PC-3 (cell line): ENCODE results near the gene TAS2R50. TPM values are rescaled to one million over a fixed set of nuclear protein-coding genes. Genes with fewer than 3 reads are reported as not detected.

Source experiments
- ATAC-seq: fragments of 200-7000 bp; cut with Tn5 transposase; 2 replicates; pipeline ENCODE4 v1.9.1; 2020; ENCODE audit warnings: mild to moderate bottlenecking, moderate library complexity
- BruUV-seq: library from RNA; stranded (reverse); fragments of 400-500 nt; replicated peaks from 2 replicates; lab custom pipeline; 2021; lab: Mats Ljungman, UMichigan
- CTCF ChIA-PET: fragments of 300-600 bp; sonication (Branson Sonifier 250); formaldehyde crosslinking; loops from one replicate; lab custom pipeline; 2022; ENCODE audit warnings: antibody characterized with exemption; lab: Charles Lee
- POLR2A ChIA-PET: fragments of 300-600 bp; sonication (Branson Sonifier 250); formaldehyde crosslinking; loops from one replicate; lab custom pipeline; 2022; ENCODE audit warnings: antibody characterized with exemption; ENCODE audit not compliant: unreplicated experiment; lab: Charles Lee
- DNase-seq: peaks from one replicate; pipeline ENCODE4 v3.0.0-alpha.2; 2015
- H2AFZ ChIP-seq: fragments of 300-600 bp; sonication (generic); 2 replicates; pipeline ENCODE4 v1.6.0; 2016; ENCODE audit warnings: antibody characterized with exemption, low read length
- H3F3A ChIP-seq: fragments of 300-600 bp; sonication (generic); one replicate; pipeline ENCODE4 v1.6.0; 2017; ENCODE audit warnings: antibody characterized with exemption, low read length, control low read depth, mild to moderate bottlenecking; ENCODE audit not compliant: unreplicated experiment
- H3K27ac ChIP-seq: fragments of 300-600 bp; sonication (generic); 2 replicates; pipeline ENCODE4 v1.5.1; 2016; ENCODE audit warnings: mild to moderate bottlenecking, low read length
- H3K27me3 ChIP-seq: fragments of 300-600 bp; sonication (generic); 2 replicates; pipeline ENCODE4 v1.6.1; 2016; ENCODE audit warnings: low read length, mixed read lengths
- H3K36me3 ChIP-seq: fragments of 300-600 bp; sonication (generic); 2 replicates; pipeline ENCODE4 v1.6.1; 2016; ENCODE audit warnings: low read depth, mixed run types, low read length, mixed read lengths
- H3K4me1 ChIP-seq: fragments of 300-600 bp; sonication (generic); 2 replicates; pipeline ENCODE4 v1.5.1; 2016; ENCODE audit warnings: low read length; ENCODE audit not compliant: insufficient read depth
- H3K4me2 ChIP-seq: fragments of 300-600 bp; sonication (generic); 2 replicates; pipeline ENCODE4 v1.6.0; 2016; ENCODE audit warnings: low read length
- H3K4me3 ChIP-seq: fragments of 300-600 bp; sonication (generic); 2 replicates; pipeline ENCODE4 v1.5.1; 2016; ENCODE audit warnings: mild to moderate bottlenecking, low read length, mixed read lengths
- H3K79me2 ChIP-seq: fragments of 300-600 bp; sonication (generic); 2 replicates; pipeline ENCODE4 v1.6.1; 2017; ENCODE audit warnings: low read length, mixed read lengths
- H3K9ac ChIP-seq: fragments of 300-600 bp; sonication (generic); 2 replicates; pipeline ENCODE4 v1.6.0; 2016; ENCODE audit warnings: mild to moderate bottlenecking, low read length
- H3K9me2 ChIP-seq: fragments of 300-600 bp; sonication (generic); replicated peaks from 2 replicates; pipeline ENCODE4 v1.6.1; 2016; ENCODE audit warnings: mixed run types, low read length, mixed read lengths
- H3K9me3 ChIP-seq: fragments of 300-600 bp; sonication (generic); 2 replicates; pipeline ENCODE4 v1.6.1; 2016; ENCODE audit warnings: low read length, mixed read lengths
- H4K20me1 ChIP-seq: fragments of 300-600 bp; sonication (generic); 2 replicates; pipeline ENCODE4 v1.6.1; 2016; ENCODE audit warnings: low read length, mixed read lengths
- EZH2 ChIP-seq: fragments of 300-600 bp; sonication (generic); IDR thresholded peaks from one replicate; pipeline ENCODE4 v1.6.1; 2017; ENCODE audit warnings: antibody characterized with exemption, mild to moderate bottlenecking, low read length; ENCODE audit not compliant: unreplicated experiment
- EZH2phosphoT487 ChIP-seq: fragments of 300-600 bp; sonication (generic); IDR thresholded peaks from 2 replicates; pipeline ENCODE4 v1.6.1; 2018; ENCODE audit warnings: mild to moderate bottlenecking, antibody characterized with exemption, low read length, borderline replicate concordance
- intact Hi-C: fragments of 100-400 bp; cut with micrococcal nuclease; formaldehyde crosslinking; loops from 2 replicates; pipeline ENCODE4 v1.9.0; 2023
- total RNA-seq: library from RNA; depleted of rRNA; stranded (reverse); fragments of >200 nt; gene quantifications from 2 replicates; pipeline ENCODE4 v1.2.3, GENCODE V29; 2014
- TF ChIP-seq, protein P1 (sequence below): fragments of 300-600 bp; sonication (generic); conservative IDR thresholded peaks from 2 replicates; pipeline ENCODE4 v1.5.1; 2017; ENCODE audit warnings: antibody characterized with exemption, low read depth, mild to moderate bottlenecking, low read length

Gene TAS2R50
- total RNA-seq, 1 experiment from 2014 or later, result 0.29 TPM

GRCh38 chr12:10943167-10943566 is 43.5 kb downstream of the TAS2R50 start:
- Histone ChIP-seq H3K27ac (no peak overlapping the region), H2AFZ (no peak overlapping the region), H4K20me1 (no peaks in the 10 kb centered on the region), H3K4me2 (no peak overlapping the region), H3K9ac (no peak overlapping the region), H3K36me3 (no peaks in the 10 kb centered on the region), H3K4me3 (no peak overlapping the region), H3K79me2 (no peaks in the 10 kb centered on the region), H3K4me1 (peaks cover 11% of the 10 kb centered on the region), H3K9me2 (no peaks in the 10 kb centered on the region), H3K27me3 (no peaks in the 10 kb centered on the region), H3K9me3 (no peaks in the 10 kb centered on the region; the same call in 1 of the 2 replicates), H3F3A (no peaks in the 10 kb centered on the region)
- ChIA-PET CTCF (no interaction called here), POLR2A (no interaction called here)
- BruUV-seq, result no TSS peak
- DNase-seq (no peak), ATAC-seq (no peak)
- TF ChIP-seq EZH2 (no peak), EZH2phosphoT487 (no peak)
- TF ChIP-seq, protein P1, sequence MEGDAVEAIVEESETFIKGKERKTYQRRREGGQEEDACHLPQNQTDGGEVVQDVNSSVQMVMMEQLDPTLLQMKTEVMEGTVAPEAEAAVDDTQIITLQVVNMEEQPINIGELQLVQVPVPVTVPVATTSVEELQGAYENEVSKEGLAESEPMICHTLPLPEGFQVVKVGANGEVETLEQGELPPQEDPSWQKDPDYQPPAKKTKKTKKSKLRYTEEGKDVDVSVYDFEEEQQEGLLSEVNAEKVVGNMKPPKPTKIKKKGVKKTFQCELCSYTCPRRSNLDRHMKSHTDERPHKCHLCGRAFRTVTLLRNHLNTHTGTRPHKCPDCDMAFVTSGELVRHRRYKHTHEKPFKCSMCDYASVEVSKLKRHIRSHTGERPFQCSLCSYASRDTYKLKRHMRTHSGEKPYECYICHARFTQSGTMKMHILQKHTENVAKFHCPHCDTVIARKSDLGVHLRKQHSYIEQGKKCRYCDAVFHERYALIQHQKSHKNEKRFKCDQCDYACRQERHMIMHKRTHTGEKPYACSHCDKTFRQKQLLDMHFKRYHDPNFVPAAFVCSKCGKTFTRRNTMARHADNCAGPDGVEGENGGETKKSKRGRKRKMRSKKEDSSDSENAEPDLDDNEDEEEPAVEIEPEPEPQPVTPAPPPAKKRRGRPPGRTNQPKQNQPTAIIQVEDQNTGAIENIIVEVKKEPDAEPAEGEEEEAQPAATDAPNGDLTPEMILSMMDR, result no peak
- intact Hi-C loops, result no loop called here

DNA sequence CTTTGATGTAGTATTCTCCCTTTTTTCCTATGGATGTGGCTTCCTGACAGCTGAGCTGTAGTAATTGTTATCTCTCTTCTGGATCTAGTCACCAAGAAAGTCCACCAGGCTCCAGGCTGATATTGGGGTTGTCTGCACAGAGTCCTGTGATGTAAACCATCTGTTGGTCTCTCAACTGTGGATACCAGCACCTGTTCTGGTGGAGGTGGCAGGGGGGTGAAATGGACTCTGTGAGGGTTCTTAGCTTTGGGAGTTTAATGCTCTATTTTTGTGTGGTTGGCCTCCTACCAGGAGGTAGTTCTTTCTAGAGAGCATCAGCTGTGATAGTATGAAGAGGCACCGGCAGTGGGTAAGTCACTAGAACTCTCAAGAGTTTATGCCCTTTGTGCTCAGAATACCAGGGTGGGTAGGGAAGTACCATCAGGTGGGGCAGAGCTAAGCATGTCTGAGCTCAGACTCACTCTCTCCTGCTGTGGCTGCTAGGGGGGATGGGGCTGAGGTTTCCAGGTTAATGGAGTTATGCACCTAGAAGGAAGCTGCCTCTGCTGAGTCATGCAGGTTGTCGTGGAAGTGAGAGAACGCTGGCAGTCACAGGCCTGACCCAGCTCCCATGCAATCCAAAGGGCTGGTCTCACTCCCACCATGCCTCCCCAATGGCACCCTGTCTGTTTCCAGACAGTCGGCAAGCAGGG is 44.6 kb downstream of the TAS2R50 start:
- intact Hi-C loops, result no loop called here
- DNase-seq (peak; percentile 77), ATAC-seq (peak; percentile 87)
- Histone ChIP-seq H3K4me1 (peaks cover 11% of the 10 kb centered on the region), H3K4me3 (no peak overlapping the region), H3F3A (no peaks in the 10 kb centered on the region), H3K79me2 (no peaks in the 10 kb centered on the region), H3K36me3 (no peaks in the 10 kb centered on the region), H3K9me2 (no peaks in the 10 kb centered on the region), H2AFZ (peak overlapping the region; percentile 65), H3K9me3 (no peaks in the 10 kb centered on the region; the same call in 1 of the 2 replicates), H3K9ac (peak overlapping the region; percentile 5; the same call in 1 of the 2 replicates), H3K27me3 (no peaks in the 10 kb centered on the region), H4K20me1 (no peaks in the 10 kb centered on the region), H3K27ac (peak overlapping the region; percentile 59), H3K4me2 (peak overlapping the region; percentile 6; the same call in 1 of the 2 replicates)
- BruUV-seq, result no TSS peak
- TF ChIP-seq EZH2, result no peak
- TF ChIP-seq, protein P1, result no peak
- no peak for TF ChIP-seq EZH2phosphoT487
- ChIA-PET CTCF (no interaction called here), POLR2A (no interaction called here)

GRCh38 chr12:10941369-10941768 is 45.3 kb downstream of the TAS2R50 start:
- no peaks in the 10 kb centered on the region for H3K36me3 ChIP-seq
- no peaks in the 10 kb centered on the region for H4K20me1 ChIP-seq
- H3K9ac ChIP-seq, result no peak overlapping the region
- H3K79me2 ChIP-seq, result no peaks in the 10 kb centered on the region
- ChIA-PET POLR2A (no interaction called here), CTCF (no interaction called here)
- TF ChIP-seq, protein P1, result no peak
- TF ChIP-seq EZH2phosphoT487, result no peak
- TF ChIP-seq EZH2, result no peak
- H3F3A ChIP-seq, result no peaks in the 10 kb centered on the region
- ATAC-seq (no peak), DNase-seq (no peak)
- no TSS peak for BruUV-seq
- no peak overlapping the region for H3K4me2 ChIP-seq
- no peaks in the 10 kb centered on the region for H3K27me3 ChIP-seq
- no peak overlapping the region for H2AFZ ChIP-seq
- H3K27ac ChIP-seq, result no peak overlapping the region
- H3K4me1 ChIP-seq, result peaks cover 11% of the 10 kb centered on the region
- intact Hi-C loops, result no loop called here
- no peak overlapping the region for H3K4me3 ChIP-seq
- H3K9me2 ChIP-seq, result no peaks in the 10 kb centered on the region
- H3K9me3 ChIP-seq, result no peaks in the 10 kb centered on the region; the same call in 1 of the 2 replicates
